BJ (cell line): ENCODE results near the gene FOXJ3. TPM values are rescaled to one million over a fixed set of nuclear protein-coding genes. Genes with fewer than 3 reads are reported as not detected.

ENCODE experiments used
- CTCF ChIA-PET: fragments of 350-600 bp; formaldehyde crosslinking; extraction: SDS; loops from one replicate; lab custom pipeline; 2021; ENCODE audit warnings: antibody characterized with exemption, inconsistent platforms; lab: Yijun Ruan, JAX
- POLR2A ChIA-PET: fragments of 300-600 bp; sonication (Branson Sonifier 250); formaldehyde crosslinking; extraction: SDS; loops from one replicate; lab custom pipeline; 2021; ENCODE audit warnings: antibody characterized with exemption; lab: Charles Lee
- DNase-seq: peaks from one replicate; pipeline ENCODE4 v3.0.0-alpha.2; 2011; ENCODE audit warnings: low read depth
- H3K27me3 ChIP-seq: 2 replicates; pipeline ENCODE4 v1.6.0; 2011; ENCODE audit warnings: low read length; ENCODE audit not compliant: control insufficient read depth, insufficient read depth
- H3K36me3 ChIP-seq: 2 replicates; pipeline ENCODE4 v1.5.1; 2011; ENCODE audit warnings: low read length; ENCODE audit not compliant: control insufficient read depth, insufficient read depth
- H3K4me3 ChIP-seq: 2 replicates; pipeline ENCODE4 v1.5.1; 2011; ENCODE audit warnings: low read depth, mild to moderate bottlenecking, control low read depth, low read length
- CTCF ChIP-seq: IDR thresholded peaks from 2 replicates; pipeline ENCODE4 v1.5.1; 2011; ENCODE audit warnings: low read depth, mild to moderate bottlenecking, control low read depth, inconsistent platforms, low read length, moderate library complexity; ENCODE audit not compliant: insufficient read depth
- polyA plus RNA-seq: library from polyadenylated mRNA; depleted of rRNA; stranded (reverse); fragments of >200 nt; gene quantifications from 2 replicates; pipeline ENCODE4 v1.2.3, GENCODE V29; 2011

Gene FOXJ3
- polyA plus RNA-seq, 1 experiment: 22.9 TPM

GRCh38 chr1:42206164-42206563 is 128.9 kb downstream of the FOXJ3 start:
- no peak overlapping the region for H3K4me3 ChIP-seq
- H3K27me3 ChIP-seq: no peaks in the 10 kb centered on the region
- no peak for TF ChIP-seq CTCF
- POLR2A ChIA-PET: no interaction called here
- H3K36me3 ChIP-seq: no peaks in the 10 kb centered on the region
- DNase-seq: no peak
- CTCF ChIA-PET: interaction anchor here (1.1 kb wide), 1 partner anchor 32 kb away, joined by 3 read pairs; no protein-coding TSS in a partner anchor

- no peak for TF ChIP-seq CTCF
- POLR2A ChIA-PET: no interaction called here
- DNase-seq: no peak
- H3K4me3 ChIP-seq: no peak overlapping the region
- CTCF ChIA-PET: interaction anchor here (1.3 kb wide), 1 partner anchor 29 kb away, joined by 9 read pairs; no protein-coding TSS in a partner anchor
- no peaks in the 10 kb centered on the region for H3K36me3 ChIP-seq
- H3K27me3 ChIP-seq: no peaks in the 10 kb centered on the region
These were observed 133.0 kb downstream of the FOXJ3 start for GRCh38 chr1:42201986-42202385.

- TF ChIP-seq CTCF: no peak
- H3K27me3 ChIP-seq: no peaks in the 10 kb centered on the region
- DNase-seq: no peak
- H3K4me3 ChIP-seq: no peak overlapping the region
- ChIA-PET POLR2A (no interaction called here), CTCF (interaction anchor here (1.1 kb wide), 1 partner anchor 25 kb away, joined by 3 read pairs; no protein-coding TSS in a partner anchor)
- H3K36me3 ChIP-seq: 0 out of 2 replicates have a peak, but pooled peaks cover 3% of the 10 kb centered on the region
These were observed 136.8 kb downstream of the FOXJ3 start for GRCh38 chr1:42198251-42198650.

- peaks cover 8% of the 10 kb centered on the region for H3K36me3 ChIP-seq
- CTCF ChIA-PET: interaction anchor here (0.9 kb wide), 1 partner anchor 141 kb away, joined by 3 read pairs; no protein-coding TSS in a partner anchor
These were observed 139.2 kb downstream of the FOXJ3 start for GRCh38 chr1:42195841-42196240.

GRCh38 chr1:42192106-42192505 is 142.9 kb downstream of the FOXJ3 start:
- Histone ChIP-seq H3K27me3 (no peaks in the 10 kb centered on the region), H3K4me3 (no peak overlapping the region), H3K36me3 (peaks cover 9% of the 10 kb centered on the region)
- TF ChIP-seq CTCF: no peak
- no peak for DNase-seq
- ChIA-PET POLR2A (no interaction called here), CTCF (interaction anchor here (1.0 to 3.7 kb wide), 2 partner anchors 16 to 19 kb away, joined by 3 to 17 read pairs; no protein-coding TSS in a partner anchor)

More at GRCh38 chr1:42195841-42196240, 139.2 kb downstream of the FOXJ3 start:
- TF ChIP-seq CTCF: no peak
- no peak overlapping the region for H3K4me3 ChIP-seq
- no peaks in the 10 kb centered on the region for H3K27me3 ChIP-seq
- POLR2A ChIA-PET: no interaction called here
- no peak for DNase-seq
